DMS 273 treated with DMSO at 0.1 percent for 48 hours (cell line): Measurements from ENCODE around the gene LLPH.

Experiments
- DNase-seq: peaks from one replicate; lab custom pipeline; 2025; lab: John Stamatoyannopoulos, UW

Gene LLPH

GRCh38 chr12:66142826-66143225 is 12.3 kb upstream of the LLPH start:
- DNase-seq: no peak

GRCh38 chr12:66141299-66141698 is 10.7 kb upstream of the LLPH start:
- DNase-seq: no peak

GRCh38 chr12:66140731-66141130 is 10.2 kb upstream of the LLPH start:
- no peak for DNase-seq

- DNase-seq: no peak
Measured at GRCh38 chr12:66139328-66139727, 8.8 kb upstream of the LLPH start.

GRCh38 chr12:66137937-66138336 is 7.4 kb upstream of the LLPH start:
- DNase-seq: no peak

GRCh38 chr12:66132408-66132807 is 1.9 kb upstream of the LLPH start:
- DNase-seq: no peak

- no peak for DNase-seq
Measured at GRCh38 chr12:66131067-66131688, 628 bp upstream of the LLPH start.

GRCh38 chr12:66129934-66130266 is 650 bp downstream of the LLPH start:
- no peak for DNase-seq

- DNase-seq: no peak
Measured at GRCh38 chr12:66127650-66128049, 2.9 kb downstream of the LLPH start.

GRCh38 chr12:66120477-66120876 is 10.1 kb downstream of the LLPH start:
- DNase-seq: no peak

- no peak for DNase-seq
Measured at GRCh38 chr12:66119870-66120241, 10.7 kb downstream of the LLPH start.

- no peak for DNase-seq
Measured at GRCh38 chr12:66119229-66119869, 11.2 kb downstream of the LLPH start.

- DNase-seq: no peak
Measured at GRCh38 chr12:66118240-66118891, 12.2 kb downstream of the LLPH start.

- no peak for DNase-seq
Measured at GRCh38 chr12:66117242-66117641, 13.3 kb downstream of the LLPH start.

GRCh38 chr12:66115071-66115600 is 15.4 kb downstream of the LLPH start:
- no peak for DNase-seq

- no peak for DNase-seq
Measured at GRCh38 chr12:66113471-66113870, 17.1 kb downstream of the LLPH start.

GRCh38 chr12:66111605-66112004 is 18.9 kb downstream of the LLPH start:
- no peak for DNase-seq

GRCh38 chr12:66109056-66109455 is 21.5 kb downstream of the LLPH start:
- DNase-seq: no peak

- no peak for DNase-seq
Measured at GRCh38 chr12:66108386-66108785, 22.2 kb downstream of the LLPH start.

- DNase-seq: peak; percentile 31
Measured at GRCh38 chr12:66107451-66107915, 23.1 kb downstream of the LLPH start.

GRCh38 chr12:66103016-66103913 is 27.3 kb downstream of the LLPH start:
- DNase-seq: no peak

- DNase-seq: no peak
Measured at GRCh38 chr12:66092559-66093269, 37.8 kb downstream of the LLPH start.
